Fibroblast of peridontal ligament (primary cell): ENCODE data around the gene GIMAP4.
"Not testable (repeated sequence)": the region's sequence is repeated elsewhere in the genome, so short reads cannot be mapped to it uniquely, and the experiment has no call there.

Experiments used
- DNase-seq: peaks from one replicate; pipeline ENCODE4 v3.0.0-alpha.2; 2010; ENCODE audit errors: extremely low read depth

The GIMAP4 gene

DNA sequence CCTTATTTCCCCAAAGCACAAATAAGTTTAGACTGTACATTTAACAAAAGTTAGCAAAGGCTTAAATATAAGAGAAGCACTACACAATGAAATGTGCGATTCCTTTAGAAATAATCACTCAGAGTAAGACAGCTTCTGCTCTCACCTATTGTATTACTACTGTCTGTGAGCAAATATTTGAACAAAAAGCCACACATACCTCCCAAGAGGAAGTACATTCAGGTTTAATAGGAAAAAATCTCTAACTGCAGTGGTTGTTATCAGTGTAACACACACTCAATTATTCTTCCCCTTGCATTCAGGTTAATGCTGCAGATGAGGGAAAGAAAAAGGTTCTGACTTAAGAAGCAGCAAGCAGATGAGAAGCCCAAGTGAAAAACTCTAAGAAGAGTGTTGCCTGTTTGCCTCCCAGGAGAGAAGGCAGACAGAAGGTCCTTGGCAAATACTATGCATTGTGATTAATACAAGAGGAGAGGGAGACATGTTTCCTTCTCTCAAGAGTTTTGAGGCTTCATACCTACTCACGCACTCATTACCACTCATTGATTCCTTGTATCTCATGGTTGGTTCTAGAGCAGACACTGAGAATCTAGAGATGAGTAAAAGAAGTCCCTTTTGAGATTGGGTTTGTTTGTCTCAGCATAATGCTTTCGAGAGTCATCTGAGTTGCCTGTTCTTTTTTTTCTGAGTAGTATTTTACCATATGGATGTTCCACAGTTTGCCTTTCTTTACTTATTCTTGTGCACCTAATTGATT lies 13.6 kb downstream of the GIMAP4 start:
- no peak for DNase-seq

DNA sequence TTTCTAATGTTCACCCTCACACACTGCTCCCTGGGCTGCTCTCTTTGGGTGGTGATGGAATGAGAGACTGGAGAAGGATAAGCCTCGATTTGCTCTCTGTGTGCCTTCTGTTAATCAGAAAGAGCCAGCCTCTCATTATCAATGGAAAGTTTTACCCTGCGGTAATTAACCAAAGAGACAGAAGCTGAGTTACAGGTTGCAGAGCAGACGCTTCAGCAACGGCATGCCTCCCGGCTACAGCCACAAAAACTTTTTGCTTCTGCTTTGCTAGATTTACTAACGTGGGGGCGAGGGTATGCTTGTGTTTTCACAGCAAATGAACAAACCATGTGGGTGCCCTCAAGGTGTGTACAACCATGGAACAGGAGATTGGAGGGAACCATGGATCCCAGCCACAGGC lies 18.0 kb downstream of the GIMAP4 start:
- DNase-seq, result no peak

DNA sequence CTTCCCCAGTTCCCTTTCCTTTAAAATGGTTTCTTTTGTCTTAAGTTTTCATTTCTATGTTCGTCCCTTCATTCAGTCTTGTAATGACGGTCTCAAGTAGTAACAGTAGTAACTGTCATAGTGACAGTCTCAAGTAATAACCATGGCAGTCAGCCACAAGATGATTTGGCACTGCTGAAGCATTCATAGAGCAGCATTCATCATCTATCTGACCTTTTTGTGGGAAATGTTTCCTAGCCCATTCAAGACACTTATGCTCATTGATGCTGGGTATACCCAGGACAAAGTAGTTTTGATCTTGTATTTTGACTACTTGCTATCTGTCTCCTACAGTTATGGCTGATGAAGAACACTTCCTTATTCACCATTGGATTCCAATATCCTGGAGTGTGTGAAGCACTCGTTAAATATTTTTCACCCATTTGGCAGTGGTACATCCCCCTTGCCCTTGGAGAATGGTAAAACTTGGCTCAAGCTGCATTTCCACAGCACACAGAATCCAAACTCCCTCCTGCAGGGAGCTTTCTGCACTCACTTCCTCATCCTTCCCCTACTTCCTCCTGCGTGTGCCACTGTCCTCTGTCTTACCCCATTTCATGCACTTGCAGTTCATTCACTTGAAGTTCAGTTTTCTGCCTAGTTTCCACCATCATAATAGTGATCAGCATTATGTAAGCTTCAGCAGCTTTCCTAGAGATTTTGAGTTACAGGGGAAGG lies 19.0 kb downstream of the GIMAP4 start:
- DNase-seq, result no peak

DNA sequence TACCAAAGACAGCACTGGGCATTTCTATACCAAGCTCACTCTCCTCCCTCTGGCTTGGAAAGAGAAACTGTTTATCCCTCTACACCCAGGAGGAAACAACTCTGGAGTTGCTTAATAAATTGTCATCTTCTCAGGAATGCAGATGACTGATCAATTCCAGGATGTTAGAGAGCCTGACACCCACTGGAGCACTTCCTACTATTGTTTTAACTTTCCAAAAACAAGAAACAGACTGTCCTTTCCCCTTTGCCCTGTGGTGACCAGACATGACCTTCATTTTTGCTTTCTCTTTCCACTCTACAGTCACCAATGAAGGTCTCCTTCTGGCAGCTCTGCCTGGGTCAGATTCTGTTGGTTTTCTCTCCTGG lies 19.6 kb downstream of the GIMAP4 start:
- DNase-seq, result no peak

DNA sequence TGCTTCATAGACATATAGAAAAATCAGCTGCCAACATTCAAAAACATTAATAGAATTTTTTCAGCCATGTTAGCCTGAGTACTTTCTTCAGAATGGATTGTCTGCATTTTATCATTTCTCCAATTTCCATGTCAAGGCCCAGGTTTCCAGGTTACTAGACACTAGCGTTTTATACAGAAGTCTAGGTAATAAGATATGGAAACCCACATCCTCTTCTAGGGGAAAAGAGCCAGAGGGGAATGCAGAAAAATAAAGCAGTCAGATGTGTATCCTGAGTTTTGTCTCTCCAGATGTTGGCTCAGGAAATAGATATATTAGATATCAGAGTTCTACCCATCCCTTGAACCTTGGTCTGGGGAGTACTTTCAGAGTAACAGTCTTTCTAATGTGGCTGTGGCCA lies 20.4 kb downstream of the GIMAP4 start:
- no peak for DNase-seq

DNA sequence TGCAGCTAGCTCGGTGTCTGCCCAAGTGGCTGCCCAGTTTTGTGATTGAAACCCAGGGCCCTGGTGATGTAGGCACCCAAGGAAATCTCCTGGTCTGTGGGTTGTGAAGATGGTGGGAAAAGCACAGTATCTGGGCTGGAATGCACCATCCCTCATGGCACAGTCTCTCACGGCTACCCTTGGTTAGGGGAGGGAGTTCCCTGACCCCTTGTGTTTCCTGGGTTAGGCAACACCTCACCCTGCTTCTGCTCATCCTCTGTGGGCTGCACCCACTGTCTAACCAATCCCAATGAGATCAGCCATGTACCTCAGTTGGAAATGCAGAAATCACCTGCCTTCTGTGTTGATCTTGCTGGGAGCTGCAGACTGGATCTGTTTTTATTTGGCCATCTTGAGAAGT lies 27.6 kb downstream of the GIMAP4 start:
- DNase-seq, result no peak

DNA sequence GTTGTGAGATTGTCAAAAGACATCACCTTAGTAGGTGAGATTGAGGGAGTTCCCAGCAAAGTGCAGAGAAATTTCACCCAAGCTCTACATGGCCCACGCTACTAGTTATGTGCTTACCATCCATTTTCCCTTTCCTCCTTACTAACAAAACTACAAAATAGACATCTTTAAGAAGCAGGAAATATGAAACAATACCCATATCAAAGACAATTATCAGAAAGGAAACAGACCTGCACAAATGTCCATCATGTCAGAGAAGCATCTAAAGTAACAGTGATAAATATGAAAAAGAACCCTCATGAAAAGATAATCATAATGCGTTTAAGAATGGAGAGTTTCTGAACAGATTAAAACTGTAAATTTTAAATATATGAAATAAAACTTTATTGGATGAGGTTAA lies 28.2 kb downstream of the GIMAP4 start:
- no peak for DNase-seq

DNA sequence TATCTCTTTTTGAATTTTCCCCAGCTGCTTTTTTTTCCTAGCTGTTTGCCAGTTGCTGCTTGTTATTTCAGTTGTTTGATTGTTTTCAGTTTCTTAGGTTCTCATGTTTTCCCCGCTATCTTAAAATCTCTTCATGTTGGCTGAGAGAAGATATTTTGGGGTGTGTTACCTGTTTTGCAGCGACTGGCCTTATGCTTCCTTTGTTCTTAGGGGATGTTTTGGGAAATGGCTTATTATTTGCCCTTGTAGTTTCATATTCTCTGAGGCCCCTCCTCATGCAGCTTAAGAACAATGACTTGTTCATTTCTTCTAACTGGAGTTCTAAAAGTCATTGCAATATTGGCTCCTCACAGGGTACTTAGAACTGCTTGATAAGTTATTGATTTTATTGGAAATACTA lies 36.4 kb downstream of the GIMAP4 start:
- DNase-seq, result not testable (repeated sequence)

DNA sequence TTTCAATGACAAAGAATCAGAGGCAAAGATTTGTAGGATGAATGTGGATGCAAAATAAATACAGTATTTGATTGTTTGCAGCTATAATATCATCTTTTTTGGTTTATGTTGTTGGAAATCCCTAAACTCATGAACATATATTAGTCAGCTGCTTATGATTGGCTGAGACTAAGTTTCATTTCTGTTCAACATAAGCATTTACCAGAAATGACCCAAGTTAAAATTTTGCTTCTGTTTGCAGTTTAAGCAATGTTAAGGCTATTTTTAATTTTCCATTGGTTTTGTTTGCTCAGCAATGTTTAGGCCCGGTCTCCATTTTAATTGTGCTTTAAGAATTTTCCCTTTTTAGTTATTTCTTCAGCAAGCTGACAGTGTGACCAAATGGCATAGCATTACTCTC lies 43.0 kb downstream of the GIMAP4 start:
- DNase-seq, result no peak

DNA sequence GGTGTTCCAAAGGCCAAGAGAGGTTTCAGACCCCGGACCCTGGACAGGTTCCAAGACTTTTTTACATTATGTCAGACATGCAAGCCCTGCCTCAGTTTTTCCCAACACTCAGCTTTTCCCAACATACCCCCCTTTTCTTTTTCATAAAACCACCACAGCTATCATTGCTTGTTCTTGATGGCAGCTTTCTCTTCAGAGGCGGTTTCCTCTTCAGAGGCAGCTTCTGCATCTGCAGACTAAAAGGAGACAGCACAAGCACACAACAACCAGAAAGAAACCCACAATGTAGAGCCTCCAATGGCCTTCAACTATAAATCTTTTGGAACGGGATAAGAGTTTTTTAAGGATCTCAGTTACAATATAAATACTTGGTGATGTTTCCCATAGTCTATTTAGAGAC lies 45.7 kb downstream of the GIMAP4 start:
- DNase-seq, result no peak

DNA sequence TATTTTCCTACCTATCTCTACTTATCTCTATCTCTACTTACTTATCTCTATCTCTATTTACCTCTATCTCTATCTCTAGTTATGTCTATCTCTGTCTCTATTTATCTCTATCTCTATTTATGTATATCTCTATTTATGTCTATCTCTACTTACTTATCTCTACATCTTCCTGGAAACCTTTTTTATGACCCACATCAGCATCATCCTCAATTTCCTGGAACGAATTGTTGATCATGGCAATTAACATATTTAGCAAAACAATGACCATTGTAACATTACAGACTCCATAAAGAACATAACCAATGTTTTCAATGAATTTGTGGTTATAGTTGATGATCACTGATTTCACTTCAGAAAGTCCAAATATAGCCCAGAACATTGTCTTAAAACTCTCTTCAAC lies 46.7 kb downstream of the GIMAP4 start:
- DNase-seq, result no peak

DNA sequence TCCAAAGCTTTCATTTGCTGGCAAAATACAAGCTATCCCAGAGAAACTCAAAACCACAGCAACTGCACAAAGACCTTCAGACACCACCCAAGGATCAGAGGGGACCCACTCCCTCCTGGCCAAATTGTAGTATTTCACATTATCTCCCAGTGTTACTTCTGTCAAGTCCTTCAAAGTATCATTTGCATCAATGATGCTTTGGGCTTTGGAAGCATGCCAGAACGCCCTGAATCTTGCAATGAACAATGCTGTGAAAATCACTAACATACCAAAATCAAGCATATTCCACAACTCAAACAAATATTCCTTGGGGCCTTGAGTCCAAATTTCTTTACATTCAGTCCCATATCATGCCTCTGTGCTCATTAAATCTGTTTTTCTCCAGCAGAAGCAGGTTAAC lies 47.2 kb downstream of the GIMAP4 start:
- not testable (repeated sequence) for DNase-seq

DNA sequence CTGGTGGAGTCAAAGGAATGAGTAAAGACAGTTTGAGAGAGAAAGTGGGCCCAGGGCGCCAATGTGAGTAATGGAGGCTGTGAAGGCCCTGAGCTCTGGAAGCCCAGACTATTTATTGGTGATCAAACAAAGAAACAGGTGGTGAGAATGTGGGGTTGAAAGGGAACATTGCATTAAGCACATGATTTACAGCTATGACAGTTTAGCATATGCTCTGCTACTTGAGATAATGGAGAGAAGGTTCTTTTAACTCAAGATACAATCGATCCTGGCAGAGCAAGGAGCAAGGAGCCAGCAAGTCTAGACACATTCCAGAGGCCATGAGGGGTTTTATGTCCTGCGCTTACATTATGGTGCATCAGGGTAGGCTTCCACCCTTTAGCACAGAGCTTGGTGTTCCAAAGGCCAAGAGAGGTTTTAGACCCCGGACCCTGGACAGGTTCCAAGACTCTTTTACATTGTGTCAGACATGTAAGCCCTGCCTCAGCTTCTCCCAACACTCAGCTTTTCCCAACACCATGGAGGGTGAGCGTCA lies 48.1 kb downstream of the GIMAP4 start:
- not testable (repeated sequence) for DNase-seq

DNA sequence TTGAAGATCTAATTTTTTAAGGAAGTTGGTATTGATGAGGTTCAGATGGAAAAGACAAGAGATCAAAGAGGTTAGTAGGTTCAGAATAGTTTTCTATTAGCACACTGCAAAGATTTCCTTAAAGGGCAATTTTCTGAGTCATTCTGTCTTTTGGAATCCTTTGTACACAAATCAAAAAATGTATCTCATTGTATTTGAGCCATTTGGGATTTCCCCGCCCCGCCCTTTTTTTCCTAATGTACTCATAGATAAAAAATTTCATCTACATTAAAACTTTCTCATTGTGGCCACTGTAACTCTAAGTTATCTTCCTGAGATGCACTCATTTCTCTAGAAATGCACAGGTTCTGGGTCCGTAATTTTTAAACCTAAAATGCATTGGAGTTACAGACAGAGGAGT lies 52.9 kb downstream of the GIMAP4 start:
- no peak for DNase-seq

DNA sequence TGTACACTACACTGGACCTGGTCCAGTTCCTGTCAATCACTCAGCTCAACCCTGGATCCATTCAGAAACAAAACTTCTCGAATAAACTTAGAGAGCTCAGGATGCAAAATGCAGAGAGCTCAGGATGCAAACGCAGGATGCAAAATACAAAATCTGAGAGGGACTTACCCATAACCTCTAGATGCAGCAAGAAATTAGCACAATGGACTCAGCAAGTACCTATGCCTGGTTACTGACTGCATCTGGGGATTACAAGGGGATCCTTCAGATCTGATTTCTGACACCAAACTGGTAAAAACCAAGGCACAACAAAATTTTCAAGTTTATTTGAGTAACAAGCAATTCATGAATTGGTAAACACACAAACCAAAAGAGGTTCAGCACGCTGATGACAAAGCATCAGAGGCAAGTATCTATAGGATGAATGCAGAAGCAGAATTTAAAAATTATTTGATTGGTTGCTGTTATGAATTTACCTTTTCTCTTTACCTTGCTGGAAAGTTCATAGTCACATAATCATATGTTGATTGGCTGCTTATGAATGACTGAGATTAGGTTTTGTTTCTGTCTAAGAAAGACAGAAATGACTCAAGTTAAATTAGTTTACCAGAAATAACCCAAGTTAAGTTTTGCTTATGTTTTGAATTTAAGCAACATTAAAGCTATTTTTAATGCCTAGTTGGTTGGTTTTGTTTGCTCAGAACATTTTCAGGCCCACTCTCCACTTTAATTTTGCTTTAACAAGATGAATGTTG lies 53.6 kb downstream of the GIMAP4 start:
- DNase-seq, result no peak

DNA sequence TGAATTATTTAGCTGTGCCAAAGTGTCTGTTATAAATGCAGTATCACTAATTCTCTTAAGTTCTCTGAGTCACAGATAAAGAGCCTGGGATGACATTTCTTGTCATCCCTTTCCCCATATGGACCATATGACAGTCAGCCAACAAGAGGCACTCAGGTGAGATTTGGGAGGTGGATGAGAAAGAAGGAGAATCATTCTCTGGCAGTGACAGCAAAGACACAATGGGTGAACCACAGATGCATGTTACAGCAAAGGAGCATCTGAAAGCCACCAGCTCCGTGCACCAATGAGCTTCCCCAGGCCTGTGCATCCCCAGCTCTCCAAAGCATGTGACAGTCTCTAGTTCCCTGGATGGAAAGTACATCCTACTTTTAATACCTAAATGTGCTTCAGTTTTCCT lies 54.2 kb downstream of the GIMAP4 start:
- DNase-seq, result no peak
